GM21576 (cell line): ENCODE results near the gene SLC39A11.

Source experiments
- ATAC-seq: cut with Tn5 transposase; IDR thresholded peaks from one replicate; pipeline ENCODE4 v1.9.1; 2021; ENCODE audit warnings: mild to moderate bottlenecking, moderate library complexity; ENCODE audit not compliant: unreplicated experiment

SLC39A11 gene

DNA sequence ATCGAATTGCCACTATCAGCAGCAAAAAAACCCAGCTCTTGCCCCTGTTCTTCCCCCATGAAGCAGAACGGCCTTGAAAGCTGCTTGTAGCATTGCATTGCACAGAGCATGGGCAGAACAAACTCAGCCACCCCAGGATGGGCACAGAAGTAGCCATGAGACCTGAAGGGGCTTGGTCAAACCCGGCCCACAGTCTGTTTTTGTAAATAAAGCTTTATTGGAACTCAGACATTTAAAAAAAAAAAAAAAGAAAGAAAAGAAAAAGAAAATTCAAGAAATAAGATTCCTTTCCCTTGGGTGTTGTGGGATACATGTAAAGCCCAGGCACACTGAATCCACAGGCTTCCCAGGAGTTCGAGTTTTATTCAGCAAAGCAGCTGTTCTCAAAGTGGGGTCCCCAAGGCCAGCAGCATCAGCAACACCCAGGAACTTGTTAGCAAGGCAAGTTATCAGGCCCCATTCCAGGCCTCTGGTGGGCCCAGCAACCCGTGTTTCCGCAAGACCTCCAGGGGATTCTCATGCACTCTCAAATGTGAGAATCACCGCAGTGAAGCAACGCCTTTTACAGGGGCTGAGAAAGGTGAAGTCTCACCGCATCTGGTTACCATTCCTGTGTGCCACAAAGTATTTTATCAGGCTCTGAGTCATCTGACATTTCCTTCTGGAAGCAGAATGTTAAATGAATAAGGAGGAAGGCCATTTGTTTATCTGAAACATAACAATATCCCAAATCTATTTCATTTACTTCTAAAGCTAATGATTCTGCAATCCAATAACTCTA, 108.2 kb downstream of the SLC39A11 start:
- ATAC-seq = no peak

DNA sequence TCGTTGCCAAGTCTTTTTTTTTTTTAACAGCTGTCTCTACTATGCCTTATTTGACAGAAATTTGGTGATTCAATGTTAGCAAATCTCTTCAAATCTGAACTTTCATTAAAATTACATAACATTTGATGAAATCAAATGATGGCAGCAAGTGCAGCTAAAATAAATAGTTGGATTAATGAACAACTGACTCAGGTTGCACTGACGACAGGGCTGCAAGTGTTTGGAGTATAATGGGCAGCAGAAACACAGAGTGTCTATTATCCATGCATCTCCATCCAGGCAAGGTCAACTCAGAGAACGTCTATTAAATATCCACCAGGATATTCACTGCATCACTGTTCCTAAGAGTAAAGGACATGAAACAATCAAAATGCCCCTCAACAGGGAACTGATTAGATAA, 109.8 kb downstream of the SLC39A11 start:
- ATAC-seq = no peak

DNA sequence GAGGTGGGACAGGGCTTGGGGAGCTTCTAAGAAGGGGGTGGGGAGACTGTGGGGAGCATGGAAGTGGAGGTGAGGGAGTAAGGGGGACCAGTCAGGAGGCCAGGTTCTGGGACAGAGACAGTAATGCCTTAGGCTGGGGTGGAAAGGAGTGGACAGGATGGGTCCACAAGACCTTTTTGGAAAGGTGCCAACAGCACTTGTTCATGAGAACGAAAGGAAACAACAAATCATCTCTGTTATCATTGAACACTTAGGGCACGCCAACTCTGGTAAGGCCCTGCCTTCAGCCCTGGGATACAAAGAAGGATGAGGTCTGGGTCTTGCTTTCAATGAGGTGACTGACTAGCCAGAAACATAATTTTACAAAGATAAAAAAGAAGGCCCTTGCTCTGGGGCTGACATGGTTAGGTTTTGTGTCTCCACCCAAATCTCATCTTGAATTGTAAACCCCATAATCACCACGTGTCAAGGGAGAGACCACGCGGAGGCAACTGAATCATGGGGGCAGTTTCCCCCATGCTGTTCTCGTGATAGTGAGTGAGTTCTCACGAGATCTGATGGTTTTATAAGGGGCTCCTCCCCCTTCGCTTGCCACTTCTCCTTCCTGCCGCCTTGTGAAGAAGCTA, 113.8 kb downstream of the SLC39A11 start:
- no peak for ATAC-seq

DNA sequence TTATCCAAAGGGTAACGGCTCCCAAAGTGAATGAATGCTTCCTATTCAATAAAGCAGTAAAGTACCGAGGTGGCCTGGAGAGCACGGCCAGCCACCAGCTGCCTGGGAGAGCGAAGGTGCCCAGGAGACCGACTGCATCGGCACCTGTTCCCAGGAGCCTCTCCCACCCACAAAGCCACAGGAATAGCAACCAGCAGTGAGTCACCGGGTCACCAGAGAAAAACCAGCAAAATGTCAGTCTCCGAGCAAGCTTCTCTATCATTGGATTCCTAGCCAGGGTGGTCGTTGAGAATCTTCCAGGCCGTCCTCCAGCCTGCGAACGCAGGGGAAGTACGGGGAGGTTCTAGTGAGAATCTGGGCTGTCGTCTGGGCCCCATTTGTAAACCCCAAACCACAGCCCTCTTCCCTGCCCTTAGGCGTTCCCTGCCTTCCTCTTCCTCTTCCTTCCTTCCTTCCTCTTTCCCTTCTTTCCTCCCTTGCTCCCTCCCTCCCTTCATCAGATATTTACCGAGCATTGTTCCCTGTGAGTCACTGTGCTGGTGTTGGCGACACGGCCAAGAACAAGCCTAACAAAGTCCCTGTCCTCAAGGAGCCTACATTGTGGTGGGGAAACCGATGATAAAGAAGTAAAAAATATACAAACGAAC, 114.6 kb downstream of the SLC39A11 start:
- no peak for ATAC-seq

DNA sequence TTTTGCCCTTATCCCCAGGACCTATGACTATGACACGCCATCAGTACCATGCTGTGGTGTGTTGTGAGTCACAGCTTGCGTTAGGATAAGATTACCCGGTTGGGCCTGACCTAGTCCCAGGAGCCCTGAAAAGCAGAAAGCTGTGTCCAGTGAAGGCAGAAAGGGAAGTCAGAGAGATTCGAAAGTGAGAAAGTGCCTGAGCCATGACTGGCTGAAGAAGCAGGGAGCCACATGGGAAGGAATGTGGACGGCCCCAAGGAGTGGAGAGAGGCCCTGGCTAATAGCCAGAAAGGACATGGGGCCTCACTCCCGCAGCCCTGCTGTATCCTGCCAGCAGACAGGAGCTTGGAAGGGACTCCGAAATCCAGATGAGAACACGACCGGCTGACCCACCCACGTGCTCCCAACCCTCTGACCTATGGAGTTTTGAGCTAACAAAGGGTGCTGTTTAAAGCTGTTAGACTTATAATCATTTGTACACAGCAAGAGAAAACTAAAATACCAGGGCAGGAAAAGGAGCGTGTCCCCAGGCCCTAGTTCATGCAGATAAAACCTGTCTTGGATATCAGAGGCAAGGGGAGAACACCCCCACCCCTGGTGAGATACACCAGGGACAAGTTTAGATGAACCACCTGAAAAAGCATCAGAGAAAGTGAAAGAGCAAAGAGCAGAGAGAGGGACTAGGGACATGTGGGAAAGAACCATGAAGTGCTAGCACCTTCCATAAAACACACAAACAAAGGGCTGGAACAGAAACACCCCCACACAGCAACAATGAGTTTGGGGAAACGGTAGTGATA, 115.3 kb downstream of the SLC39A11 start:
- ATAC-seq = no peak

DNA sequence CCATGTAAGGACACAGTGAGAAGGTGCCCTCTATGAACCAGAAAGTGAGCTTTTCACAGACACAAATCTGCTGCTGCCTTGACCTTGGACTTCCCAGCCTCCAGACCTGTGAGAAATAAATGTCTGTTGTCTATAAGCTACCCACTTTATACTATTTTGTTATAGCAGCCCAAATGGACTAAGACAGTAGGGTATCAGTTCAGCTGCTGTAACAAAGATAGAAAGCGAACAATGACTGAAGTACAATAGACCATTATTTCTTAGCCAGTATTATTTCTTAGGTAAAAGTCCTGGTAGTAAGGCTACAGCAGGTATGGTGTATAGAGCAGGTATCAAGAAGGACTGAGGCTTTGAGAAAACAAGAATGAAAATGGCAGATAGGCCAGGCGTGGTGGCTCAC, 117.0 kb downstream of the SLC39A11 start:
- no peak for ATAC-seq

DNA sequence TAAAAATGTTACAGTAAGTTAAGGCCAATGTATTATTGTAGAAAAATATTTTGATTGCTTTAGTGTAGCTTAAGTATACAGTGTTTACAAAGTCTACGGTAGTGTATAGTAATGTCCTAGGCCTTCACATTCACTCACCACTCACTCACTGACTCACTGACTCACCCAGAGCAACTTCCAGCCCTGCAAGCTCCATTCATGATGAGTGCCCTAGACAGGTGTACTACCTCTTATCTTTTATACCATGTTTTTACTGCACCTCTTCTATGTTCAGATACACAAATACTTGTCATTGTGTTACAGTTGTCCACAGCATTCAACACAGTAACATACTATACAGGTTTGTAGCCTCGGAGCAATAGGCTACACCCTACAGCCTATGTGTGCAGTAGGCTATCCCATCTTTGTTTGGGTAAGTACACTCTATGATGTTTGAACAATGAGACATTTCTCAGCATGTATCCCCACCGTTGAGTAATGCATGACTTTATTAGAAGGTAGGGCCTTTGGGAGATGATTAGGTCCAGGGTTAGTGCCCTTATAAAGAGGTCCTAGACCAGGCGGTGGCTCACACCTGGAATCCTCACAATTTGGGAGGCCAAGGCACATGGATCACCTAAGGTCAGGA, 117.8 kb downstream of the SLC39A11 start:
- ATAC-seq = no peak

DNA sequence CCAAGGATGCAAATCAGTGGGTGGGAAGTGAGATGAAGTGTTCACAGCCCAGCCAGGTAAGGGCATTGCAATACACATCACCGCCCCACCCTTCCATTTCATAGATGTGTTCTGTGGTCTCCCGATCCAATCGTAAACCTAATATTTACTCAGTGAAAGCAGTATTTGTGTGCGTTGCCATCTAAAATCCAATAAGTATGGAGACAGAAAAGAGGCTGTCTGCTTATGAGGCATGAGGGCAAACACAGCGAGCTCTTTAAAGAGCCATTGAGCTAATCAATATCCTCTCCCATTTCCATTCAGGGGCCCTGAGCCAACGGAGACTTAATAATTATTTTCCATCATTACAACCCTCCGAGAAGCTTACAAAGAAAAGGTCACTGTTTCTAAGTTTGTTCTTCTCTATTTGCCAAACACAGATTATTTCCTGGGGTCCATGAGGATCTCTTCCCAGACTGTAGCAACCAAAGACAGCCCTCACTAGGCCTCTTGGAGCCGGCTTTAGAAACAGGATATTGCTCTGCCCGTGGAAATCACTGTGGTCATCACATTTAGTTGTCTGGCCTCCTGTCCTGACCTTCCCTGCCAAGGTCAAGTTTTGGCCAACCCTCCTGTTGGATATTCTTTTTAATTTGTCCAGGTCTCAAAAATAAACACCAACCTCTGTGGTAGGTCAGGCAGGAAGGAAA, 120.1 kb downstream of the SLC39A11 start:
- no peak for ATAC-seq

DNA sequence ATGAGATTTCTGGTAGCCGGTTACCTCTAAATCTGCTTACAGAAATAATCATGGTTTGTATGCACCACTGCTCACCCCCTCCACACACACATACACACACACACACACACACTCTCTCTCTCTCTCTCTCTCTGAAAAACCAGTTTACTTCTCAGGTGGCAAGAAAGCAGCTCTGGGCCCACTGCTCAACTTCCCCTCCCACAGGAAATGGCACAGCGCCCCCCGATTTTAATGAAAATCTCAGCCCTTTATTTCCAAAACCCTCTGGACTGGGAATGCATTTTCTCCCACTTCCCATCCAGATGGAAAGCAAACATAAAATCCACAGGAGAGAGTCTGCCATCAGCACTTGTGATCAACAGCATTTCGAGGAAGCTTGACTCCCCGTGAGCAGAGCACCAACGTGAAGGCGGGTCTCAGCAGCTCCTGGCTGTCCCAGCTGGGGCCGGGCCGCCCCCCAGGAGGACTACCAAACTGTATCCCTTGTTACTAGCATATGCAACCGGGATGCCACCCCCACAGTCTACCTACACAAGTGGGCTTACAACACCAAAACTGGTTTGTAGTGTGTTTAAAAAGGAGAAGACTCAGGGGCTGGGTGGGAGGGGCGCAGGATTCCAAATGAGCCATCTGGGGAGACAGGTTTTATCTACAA, 121.1 kb downstream of the SLC39A11 start:
- no peak for ATAC-seq

DNA sequence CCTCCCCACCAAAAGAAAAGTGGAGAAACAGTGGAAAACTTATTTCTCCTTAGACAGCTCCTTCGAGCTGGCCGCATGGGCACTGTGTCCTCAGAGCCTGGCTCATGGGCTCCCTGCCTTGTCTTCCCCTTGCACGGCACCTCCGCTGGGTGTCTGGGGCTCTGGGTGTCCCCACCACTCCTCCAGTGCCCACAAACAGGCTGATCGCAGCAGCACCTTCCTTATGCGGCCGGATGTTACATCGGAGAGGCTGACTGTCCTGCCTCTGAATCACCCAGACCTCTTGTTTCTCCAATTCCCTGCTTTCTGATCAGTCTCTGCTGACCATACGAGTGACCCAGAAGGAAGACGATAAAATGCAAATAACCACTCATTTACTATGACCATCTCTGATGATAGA, 121.7 kb downstream of the SLC39A11 start:
- ATAC-seq = no peak

DNA sequence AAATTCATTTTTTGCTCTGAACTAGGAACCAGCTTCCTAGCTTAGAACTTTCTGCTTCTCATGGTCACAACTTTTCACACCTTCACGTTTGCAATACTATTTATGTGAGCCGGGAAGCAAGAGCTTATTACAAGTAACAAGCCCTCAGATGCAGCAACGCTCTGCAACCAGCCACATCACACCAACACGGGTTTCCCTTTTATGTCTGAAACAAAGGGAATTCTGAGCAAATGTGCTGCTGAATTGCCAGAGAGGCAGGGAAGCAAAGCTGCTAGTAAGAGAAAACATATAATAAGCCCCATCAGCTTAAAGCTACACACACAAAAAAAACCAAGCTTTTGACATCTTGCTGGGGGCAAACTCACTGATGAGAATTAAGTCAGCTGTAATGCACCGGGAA, 122.2 kb downstream of the SLC39A11 start:
- no peak for ATAC-seq

DNA sequence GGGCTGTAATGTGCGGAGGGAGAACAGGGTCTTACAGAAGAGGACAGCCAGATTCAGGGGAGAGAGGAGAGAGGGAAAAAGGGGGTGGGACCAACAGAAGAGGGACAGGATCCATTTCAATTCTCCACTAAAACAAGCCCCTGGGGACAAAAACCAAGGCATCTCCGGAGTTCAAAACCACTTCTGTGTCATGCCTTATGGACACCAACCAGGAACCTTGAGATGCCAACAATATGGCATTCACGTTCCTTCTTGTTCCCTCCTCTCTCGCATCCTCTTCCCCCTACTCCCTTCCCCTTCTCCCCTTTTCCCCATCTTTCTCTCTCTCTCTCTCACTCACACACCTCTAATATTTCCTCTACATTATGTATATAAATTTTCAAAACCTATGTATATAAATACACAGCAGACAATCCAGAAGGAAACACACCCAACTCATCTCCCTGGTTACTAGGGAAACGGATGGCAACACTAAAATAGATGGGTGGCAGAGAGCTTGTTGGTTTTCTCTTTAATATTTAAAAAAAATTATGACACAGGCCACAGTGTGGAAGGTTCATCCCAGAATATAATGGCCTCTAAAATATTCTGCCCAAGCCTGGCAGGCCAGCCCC, 123.1 kb downstream of the SLC39A11 start:
- ATAC-seq = no peak

DNA sequence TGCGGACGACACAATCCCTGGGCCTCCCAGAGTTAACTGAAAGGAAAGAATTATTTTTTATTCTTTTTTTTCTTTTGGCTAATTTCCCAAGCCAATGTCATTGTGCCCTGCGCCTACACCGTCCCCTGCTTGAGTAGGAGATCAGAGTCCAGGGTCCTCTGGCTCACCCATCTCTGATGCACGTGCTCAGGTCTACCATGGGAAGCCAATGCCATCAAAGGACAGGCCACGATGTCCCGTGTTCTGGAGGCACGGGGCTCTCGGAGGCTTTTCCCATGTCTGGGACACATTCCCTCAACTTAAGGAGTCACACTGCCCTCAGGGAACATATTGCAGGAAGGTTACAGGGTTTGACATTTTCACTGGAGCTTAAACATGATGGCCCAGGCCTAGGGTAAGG, 123.7 kb downstream of the SLC39A11 start:
- ATAC-seq = no peak

DNA sequence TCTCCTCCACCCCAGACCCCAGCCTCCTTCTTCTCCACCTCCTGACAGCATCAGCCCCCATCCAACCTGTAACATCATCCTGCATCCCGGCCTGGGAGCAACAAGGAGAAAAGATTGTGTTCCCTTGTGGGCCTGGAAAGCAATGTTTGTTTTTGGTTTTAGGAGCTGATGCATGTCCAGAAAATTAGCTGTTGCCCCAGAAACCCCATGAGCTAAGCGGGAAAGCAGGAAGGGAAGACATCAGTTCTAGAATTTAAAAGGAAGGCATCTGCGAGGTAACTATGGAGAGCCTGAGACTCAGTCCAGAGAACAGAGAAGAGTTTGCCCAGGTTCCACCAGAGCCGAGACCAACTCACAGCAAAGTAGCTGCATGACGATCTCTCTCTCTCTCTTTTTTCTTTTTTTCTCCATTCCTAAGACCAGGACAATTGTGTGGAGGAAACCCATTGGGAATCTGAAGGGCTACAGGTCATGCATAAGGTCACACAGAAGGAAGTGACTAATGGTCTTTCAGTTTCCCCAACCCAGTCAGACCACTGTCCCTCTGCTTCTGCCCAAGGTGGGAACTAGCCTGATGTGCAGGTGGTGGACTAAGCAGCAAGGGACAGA, 124.4 kb downstream of the SLC39A11 start:
- ATAC-seq = no peak

DNA sequence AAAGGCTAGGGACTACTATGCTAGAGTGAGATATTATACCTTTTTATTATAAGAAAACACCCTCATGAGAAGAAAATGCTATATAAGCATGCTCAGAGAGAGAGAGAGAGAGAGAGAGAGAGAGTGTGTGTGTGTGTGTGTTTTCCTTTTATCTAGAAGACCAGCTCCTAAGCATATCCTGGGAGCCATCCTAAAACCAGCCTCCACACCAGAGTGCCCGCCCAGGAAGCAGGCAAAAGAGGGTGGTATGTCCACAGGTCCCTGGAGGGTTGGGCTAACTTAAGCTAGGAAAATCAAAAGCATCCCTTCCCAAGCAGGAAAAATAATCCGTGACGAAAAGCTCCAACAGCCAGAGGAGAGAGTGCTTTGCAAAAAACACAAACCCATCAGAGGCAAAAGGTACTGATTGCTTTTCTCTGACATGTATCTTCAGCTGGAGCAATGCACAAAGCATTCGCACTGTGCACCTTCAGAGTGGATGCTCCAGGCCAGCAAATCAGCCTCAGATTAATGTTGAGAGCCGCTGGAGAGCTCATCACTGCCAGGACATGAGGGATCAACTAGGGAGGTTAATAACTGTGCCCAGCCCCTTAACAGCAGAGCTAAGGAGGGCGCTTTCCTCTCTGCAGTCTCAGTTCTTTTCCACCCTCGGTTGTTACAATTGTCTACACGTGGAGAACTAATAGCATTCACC, 125.1 kb downstream of the SLC39A11 start:
- ATAC-seq = no peak

DNA sequence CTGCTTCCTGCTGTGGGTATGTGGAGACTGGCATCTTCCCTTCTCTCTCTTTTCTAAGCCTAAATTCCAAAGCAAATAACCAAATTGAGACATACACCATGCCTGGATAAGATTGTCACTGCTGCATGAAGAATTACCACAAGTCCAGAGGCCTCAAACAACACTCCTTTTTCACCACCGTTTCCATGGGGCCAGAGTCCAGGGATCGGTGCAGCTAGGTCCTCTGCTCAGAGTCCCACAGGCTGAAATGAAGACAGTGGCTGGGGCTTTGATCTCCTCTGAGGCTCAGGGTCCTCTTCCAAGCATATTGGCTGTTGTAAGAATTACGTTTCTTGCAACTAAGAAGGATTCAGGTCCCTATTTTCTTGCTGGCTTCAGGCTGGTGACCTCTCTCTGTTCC, 130.4 kb downstream of the SLC39A11 start:
- no peak for ATAC-seq

DNA sequence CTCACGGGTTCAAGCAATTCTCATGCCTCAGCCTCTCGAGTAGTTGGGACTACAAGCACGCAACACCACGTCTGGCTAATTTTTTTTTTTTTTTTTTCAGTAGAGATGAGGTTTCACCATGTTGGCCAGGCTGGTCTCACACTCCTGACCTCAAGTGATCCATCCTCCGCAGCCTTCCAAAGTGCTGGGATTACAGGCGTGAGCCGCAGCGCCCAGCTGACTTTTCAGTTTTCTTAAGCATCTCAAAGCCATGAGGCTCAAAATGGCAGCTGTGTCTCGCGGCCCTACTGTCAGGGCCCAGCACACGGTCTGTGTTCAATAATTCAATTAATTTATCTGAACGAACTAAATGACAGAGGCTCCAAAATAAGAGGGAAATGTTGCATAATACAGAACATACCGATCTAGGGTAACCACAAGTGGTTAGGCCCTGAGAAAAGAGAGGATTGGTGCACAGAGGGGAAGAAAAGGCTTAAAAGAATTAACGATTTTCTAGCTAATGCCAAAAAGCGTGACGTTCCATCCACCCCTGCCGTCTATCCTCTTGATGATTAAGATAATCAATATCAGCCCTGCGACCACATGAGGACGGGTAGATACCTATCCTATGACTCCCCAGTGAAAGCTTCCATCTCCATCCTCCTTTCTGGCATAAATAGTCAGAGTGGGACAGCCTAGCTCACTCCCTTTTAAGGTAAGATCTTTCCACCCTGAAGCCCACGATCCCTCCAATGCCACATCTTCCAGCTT, 136.9 kb downstream of the SLC39A11 start:
- no peak for ATAC-seq

DNA sequence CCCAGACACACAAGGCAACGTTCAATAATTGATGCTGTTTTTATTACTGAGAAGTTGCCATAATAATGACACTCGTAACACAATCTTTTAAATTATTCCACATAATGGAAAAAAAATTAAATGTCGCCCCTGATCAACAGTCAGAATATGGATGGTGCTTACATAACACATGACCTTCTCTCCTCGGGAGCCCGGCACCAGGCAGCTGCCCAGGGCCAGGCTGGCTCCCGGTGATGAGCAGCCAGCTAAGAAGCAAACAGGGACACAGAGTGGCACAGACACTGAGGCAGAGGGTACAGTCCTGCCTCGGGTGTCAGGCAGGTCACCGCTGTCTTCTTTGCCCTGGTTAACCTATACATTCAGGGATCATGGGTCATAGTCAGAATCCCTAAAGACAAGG, 137.9 kb downstream of the SLC39A11 start:
- ATAC-seq = no peak
